Measurements from ENCODE around the gene PNMT.

DNA sequence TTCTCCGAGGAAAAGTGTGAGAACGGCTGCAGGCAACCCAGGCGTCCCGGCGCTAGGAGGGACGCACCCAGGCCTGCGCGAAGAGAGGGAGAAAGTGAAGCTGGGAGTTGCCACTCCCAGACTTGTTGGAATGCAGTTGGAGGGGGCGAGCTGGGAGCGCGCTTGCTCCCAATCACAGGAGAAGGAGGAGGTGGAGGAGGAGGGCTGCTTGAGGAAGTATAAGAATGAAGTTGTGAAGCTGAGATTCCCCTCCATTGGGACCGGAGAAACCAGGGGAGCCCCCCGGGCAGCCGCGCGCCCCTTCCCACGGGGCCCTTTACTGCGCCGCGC lies 31.5 kb downstream of the PNMT start, which contains the start of gene ERBB2:
- TF ChIP-seq EZH2 (IDR thresholded peaks at IDR 0.05; ENCODE audit: borderline replicate concordance) (no peak), EZH2phosphoT487 (IDR thresholded peaks at IDR 0.05; ENCODE audit: low read depth, severe bottlenecking, unreplicated experiment) (no peak)
- TF ChIP-seq, protein P1, sequence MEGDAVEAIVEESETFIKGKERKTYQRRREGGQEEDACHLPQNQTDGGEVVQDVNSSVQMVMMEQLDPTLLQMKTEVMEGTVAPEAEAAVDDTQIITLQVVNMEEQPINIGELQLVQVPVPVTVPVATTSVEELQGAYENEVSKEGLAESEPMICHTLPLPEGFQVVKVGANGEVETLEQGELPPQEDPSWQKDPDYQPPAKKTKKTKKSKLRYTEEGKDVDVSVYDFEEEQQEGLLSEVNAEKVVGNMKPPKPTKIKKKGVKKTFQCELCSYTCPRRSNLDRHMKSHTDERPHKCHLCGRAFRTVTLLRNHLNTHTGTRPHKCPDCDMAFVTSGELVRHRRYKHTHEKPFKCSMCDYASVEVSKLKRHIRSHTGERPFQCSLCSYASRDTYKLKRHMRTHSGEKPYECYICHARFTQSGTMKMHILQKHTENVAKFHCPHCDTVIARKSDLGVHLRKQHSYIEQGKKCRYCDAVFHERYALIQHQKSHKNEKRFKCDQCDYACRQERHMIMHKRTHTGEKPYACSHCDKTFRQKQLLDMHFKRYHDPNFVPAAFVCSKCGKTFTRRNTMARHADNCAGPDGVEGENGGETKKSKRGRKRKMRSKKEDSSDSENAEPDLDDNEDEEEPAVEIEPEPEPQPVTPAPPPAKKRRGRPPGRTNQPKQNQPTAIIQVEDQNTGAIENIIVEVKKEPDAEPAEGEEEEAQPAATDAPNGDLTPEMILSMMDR (IDR thresholded peaks at IDR 0.05; ENCODE audit: poor library complexity), result no peak

All from hepatocyte (in vitro differentiated cells).